ENCODE measurements around the gene SF3B6. TPM values are rescaled to one million over a fixed set of nuclear protein-coding genes. Genes with fewer than 3 reads are reported as not detected.

SF3B6 gene
- total RNA-seq, 2 donors from 2014 or later = 109 to 131 TPM

DNA sequence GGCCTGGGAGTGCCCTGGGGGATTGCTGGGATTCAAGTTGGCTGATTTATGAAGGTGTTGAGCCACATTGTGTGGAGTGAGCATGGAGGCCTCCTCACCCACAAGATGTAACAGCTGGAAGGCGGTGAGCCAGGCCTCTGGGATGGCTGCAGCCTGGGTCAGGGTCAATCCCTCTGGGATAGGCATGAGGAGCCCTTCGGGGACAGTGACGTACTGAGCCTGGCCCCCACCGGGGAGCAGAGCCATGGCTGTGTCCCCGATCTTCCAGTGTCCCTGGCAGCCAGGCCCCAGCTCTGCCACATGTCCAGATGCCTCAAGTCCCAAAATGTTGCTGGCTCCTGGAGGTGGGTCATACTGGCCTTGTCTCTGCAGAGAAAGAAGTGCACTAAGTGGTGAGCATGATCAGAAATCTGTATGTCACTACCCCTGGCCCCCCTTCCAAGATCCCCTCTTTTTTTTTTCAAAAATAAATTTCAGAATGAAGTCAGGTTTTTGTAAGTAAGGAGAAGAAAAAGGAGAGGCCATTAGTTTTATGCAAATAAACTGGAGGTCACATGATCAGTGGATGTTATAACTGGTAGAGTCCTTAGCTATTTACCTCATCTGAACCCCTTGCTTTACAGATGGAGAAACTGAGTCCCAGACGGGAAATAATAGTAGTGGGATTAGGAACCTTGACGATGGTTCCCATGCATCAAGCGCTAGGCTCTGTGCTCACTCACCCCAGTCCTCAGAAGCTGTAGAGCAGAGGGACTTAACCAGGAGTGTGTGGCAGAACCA is 6.9 kb upstream of the SF3B6 start:
- H3K27me3 Mint-ChIP-seq (ENCODE audit: insufficient read depth) = no peaks in the 10 kb centered on the region
- Histone ChIP-seq H3K27me3 (ENCODE audit: control insufficient read depth, insufficient read depth, low read length, poor library complexity, severe bottlenecking) (no peaks in the 10 kb centered on the region), H3K4me3 (ENCODE audit: low read length) (peak overlapping the region; percentile 90), H3K27ac (ENCODE audit: low read depth, low read length) (peak overlapping the region; percentile 98), H3K9me3 (ENCODE audit: control insufficient read depth, low read length) (no peaks in the 10 kb centered on the region), H3K4me1 (ENCODE audit: control insufficient read depth, insufficient read depth, low read length) (no peaks in the 10 kb centered on the region), H3K36me3 (ENCODE audit: control insufficient read depth, insufficient read depth, low read length) (peaks cover 19% of the 10 kb centered on the region), H3K9ac (ENCODE audit: extremely low read depth, low read length, poor library complexity, severe bottlenecking) (peak overlapping the region; percentile 62)
- DNase-seq = no peak
- peak overlapping the region; percentile 80 for H3K4me3 Mint-ChIP-seq
- peak overlapping the region; percentile 96 for H3K27ac Mint-ChIP-seq
- TF ChIP-seq CTCF (conservative IDR thresholded peaks at IDR 0.05) = no peak
- 87 to 88% methylated on average over 6 to 8 of the region's 8 CpGs for WGBS, 2 experiments (ENCODE audit: insufficient coverage in 1 of 2, insufficient read length in 1 of 2)
- peaks cover 7% of the 10 kb centered on the region for H3K4me1 Mint-ChIP-seq
- peaks cover 17% of the 10 kb centered on the region for H3K36me3 Mint-ChIP-seq (ENCODE audit: low read depth)
- no peaks in the 10 kb centered on the region for H3K9me3 Mint-ChIP-seq

DNA sequence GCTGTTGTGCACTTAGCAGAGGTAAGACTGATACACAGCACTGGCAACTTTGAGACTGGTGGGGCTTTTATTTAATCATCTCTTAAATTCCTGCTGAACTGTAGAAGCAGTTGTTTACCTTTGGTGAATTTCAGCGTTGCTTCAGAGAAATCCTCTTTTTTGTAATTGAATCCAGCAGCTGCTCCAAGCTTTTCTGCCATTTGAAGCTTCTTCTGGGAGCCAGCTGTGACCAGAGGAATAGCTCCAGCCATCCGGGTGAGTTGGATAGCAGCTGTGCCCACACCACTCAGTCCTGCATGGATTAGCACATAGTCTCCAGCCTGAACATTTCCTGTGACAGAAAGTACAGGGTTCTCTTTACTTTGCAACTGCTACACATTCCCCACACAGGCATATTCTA is 4.6 kb upstream of the SF3B6 start:
- TF ChIP-seq CTCF (conservative IDR thresholded peaks at IDR 0.05) = no peak
- Mint-ChIP-seq H3K9me3 (no peaks in the 10 kb centered on the region), H3K4me3 (no peak overlapping the region), H3K36me3 (ENCODE audit: low read depth) (peaks cover 17% of the 10 kb centered on the region), H3K27me3 (ENCODE audit: insufficient read depth) (no peaks in the 10 kb centered on the region), H3K27ac (no peak overlapping the region), H3K4me1 (peaks cover 13% of the 10 kb centered on the region)
- Histone ChIP-seq H3K27ac (ENCODE audit: low read depth, low read length) (no peak overlapping the region), H3K27me3 (ENCODE audit: control insufficient read depth, insufficient read depth, low read length, poor library complexity, severe bottlenecking) (no peaks in the 10 kb centered on the region), H3K9me3 (ENCODE audit: control insufficient read depth, low read length) (no peaks in the 10 kb centered on the region), H3K4me3 (ENCODE audit: low read length) (no peak overlapping the region), H3K36me3 (ENCODE audit: control insufficient read depth, insufficient read depth, low read length) (peaks cover 19% of the 10 kb centered on the region), H3K9ac (ENCODE audit: extremely low read depth, low read length, poor library complexity, severe bottlenecking) (no peak overlapping the region), H3K4me1 (ENCODE audit: control insufficient read depth, insufficient read depth, low read length) (no peaks in the 10 kb centered on the region)
- 92 to 100% methylated on average over 2 of the region's 2 CpGs for WGBS, 2 experiments (ENCODE audit: insufficient coverage in 1 of 2, insufficient read length in 1 of 2)
- no peak for DNase-seq

GRCh38 chr2:24077879-24078278 is 1.8 kb upstream of the SF3B6 start:
- H3K27me3 ChIP-seq (ENCODE audit: control insufficient read depth, insufficient read depth, low read length, poor library complexity, severe bottlenecking) = no peaks in the 10 kb centered on the region
- no peaks in the 10 kb centered on the region for H3K4me1 ChIP-seq (ENCODE audit: control insufficient read depth, insufficient read depth, low read length)
- H3K36me3 ChIP-seq (ENCODE audit: control insufficient read depth, insufficient read depth, low read length) = peaks cover 33% of the 10 kb centered on the region
- Mint-ChIP-seq H3K27me3 (ENCODE audit: insufficient read depth) (no peaks in the 10 kb centered on the region), H3K36me3 (ENCODE audit: low read depth) (peaks cover 23% of the 10 kb centered on the region), H3K4me1 (peaks cover 14% of the 10 kb centered on the region), H3K27ac (no peak overlapping the region), H3K9me3 (no peaks in the 10 kb centered on the region), H3K4me3 (peak overlapping the region; percentile 89)
- peak overlapping the region; percentile 92 for H3K4me3 ChIP-seq (ENCODE audit: low read length)
- no peak overlapping the region for H3K27ac ChIP-seq (ENCODE audit: low read depth, low read length)
- TF ChIP-seq CTCF (conservative IDR thresholded peaks at IDR 0.05) = no peak
- DNase-seq = no peak
- WGBS, 2 experiments (ENCODE audit: insufficient coverage in 1 of 2, insufficient read length in 1 of 2) = 88% methylated on average over 2 of the region's 2 CpGs; no CpG with 5 or more reads in 1 of the 2 experiments
- H3K9me3 ChIP-seq (ENCODE audit: control insufficient read depth, low read length) = no peaks in the 10 kb centered on the region
- H3K9ac ChIP-seq (ENCODE audit: extremely low read depth, low read length, poor library complexity, severe bottlenecking) = no peak overlapping the region
